Measurements from ENCODE around the gene GPR142.

Gene GPR142

DNA sequence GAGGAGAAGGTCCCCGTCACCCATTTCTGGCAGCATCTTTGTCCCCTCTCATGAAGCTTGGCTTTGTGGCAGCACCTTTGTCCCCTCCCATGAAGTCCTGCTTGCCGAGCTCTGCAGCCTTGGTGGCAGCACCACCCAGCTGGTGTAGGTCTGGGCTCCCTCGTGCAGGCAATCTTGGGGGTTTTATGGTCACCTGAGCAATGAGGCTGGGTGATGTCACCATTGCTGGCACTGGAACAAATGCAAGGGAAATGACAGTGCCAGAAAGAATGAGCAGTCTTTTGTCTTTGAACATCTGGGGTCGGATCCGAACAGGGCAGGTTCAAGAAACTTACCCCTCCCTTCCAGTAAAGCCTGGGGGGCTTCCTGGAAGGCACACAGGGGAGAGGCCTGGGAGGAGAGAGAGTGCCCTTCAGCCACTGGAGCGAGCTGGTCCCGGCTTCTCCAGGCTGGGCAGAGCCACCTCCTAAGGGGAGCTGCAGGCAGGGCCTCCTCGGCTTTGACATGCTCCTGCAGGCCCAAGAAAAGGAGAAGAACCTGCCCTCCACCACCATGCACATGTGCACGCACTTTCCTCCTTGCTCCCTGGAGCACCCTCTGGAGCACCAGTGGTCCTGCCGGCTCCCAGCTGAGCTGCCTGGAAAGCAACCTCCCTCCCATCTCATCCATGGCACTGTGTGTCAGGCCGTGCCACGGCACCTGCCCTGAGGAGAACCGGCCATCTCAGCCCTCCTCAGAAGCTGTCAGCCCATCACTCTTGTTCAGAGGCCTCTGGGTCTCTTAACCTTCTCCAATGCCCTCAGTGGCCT, 21.7 kb upstream of the GPR142 start:
- no peak overlapping the region for H3K27ac ChIP-seq (ENCODE audit: low read depth, low read length)
- no peak overlapping the region for H3K4me3 ChIP-seq (ENCODE audit: low read depth, low read length)
- 0 out of 2 replicates have a peak, but pooled peaks cover 5% of the 10 kb centered on the region for H3K4me1 ChIP-seq (ENCODE audit: control insufficient read depth, insufficient read depth, low read length)
- H3K27me3 ChIP-seq (ENCODE audit: control insufficient read depth, insufficient read depth, low read length) = peaks cover 5% of the 10 kb centered on the region
- H3K36me3 ChIP-seq (ENCODE audit: control insufficient read depth, insufficient read depth, low read length) = no peaks in the 10 kb centered on the region
- H3K9ac ChIP-seq (ENCODE audit: low read depth, low read length) = no peak overlapping the region
- H3K9me3 ChIP-seq (ENCODE audit: control insufficient read depth, insufficient read depth, low read length) = no peaks in the 10 kb centered on the region

DNA sequence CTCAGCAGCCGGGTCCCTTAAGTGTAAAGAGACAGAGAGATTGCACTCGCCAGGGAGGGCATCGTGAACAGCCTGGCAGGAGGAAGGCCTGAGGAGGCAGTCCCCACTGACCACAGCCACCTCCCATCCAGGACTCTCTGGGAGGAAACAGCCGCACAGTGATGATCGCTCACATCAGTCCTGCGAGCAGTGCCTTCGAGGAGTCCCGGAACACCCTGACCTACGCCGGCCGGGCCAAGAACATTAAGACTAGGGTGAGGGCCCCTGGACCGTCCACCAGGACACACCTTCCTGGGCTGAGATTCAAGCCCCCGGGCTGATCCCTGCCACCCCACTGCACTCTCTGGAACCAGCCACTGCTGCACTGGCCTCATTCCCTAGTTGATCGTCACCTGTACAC, 19.7 kb upstream of the GPR142 start:
- H3K4me1 ChIP-seq (ENCODE audit: control insufficient read depth, insufficient read depth, low read length) = no peaks in the 10 kb centered on the region
- H3K36me3 ChIP-seq (ENCODE audit: control insufficient read depth, insufficient read depth, low read length) = no peaks in the 10 kb centered on the region
- H3K4me3 ChIP-seq (ENCODE audit: low read depth, low read length) = no peak overlapping the region
- peaks cover 25% of the 10 kb centered on the region for H3K27me3 ChIP-seq (ENCODE audit: control insufficient read depth, insufficient read depth, low read length)
- no peak overlapping the region for H3K27ac ChIP-seq (ENCODE audit: low read depth, low read length)
- no peaks in the 10 kb centered on the region for H3K9me3 ChIP-seq (ENCODE audit: control insufficient read depth, insufficient read depth, low read length)
- no peak overlapping the region for H3K9ac ChIP-seq (ENCODE audit: low read depth, low read length)

DNA sequence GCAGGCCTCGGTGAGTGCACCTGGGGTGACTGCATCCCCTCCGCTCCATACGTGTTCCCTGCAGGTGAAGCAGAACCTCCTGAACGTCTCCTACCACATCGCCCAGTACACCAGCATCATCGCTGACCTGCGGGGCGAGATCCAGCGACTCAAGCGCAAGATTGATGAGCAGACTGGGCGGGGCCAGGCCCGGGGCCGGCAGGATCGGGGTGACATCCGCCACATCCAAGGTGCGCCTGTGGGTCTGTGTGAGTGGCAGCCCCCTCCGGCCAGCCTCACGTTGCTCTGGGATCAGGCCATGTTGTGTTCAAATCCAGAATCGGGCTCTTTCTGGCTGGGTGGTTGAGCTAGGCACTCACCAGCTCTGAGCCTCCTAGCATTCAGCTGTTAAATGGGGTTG, 18.2 kb upstream of the GPR142 start:
- Histone ChIP-seq H3K9ac (ENCODE audit: low read depth, low read length) (no peak overlapping the region), H3K27ac (ENCODE audit: low read depth, low read length) (no peak overlapping the region), H3K27me3 (ENCODE audit: control insufficient read depth, insufficient read depth, low read length) (peaks cover 39% of the 10 kb centered on the region), H3K36me3 (ENCODE audit: control insufficient read depth, insufficient read depth, low read length) (no peaks in the 10 kb centered on the region), H3K4me3 (ENCODE audit: low read depth, low read length) (no peak overlapping the region), H3K9me3 (ENCODE audit: control insufficient read depth, insufficient read depth, low read length) (no peaks in the 10 kb centered on the region), H3K4me1 (ENCODE audit: control insufficient read depth, insufficient read depth, low read length) (no peaks in the 10 kb centered on the region)

DNA sequence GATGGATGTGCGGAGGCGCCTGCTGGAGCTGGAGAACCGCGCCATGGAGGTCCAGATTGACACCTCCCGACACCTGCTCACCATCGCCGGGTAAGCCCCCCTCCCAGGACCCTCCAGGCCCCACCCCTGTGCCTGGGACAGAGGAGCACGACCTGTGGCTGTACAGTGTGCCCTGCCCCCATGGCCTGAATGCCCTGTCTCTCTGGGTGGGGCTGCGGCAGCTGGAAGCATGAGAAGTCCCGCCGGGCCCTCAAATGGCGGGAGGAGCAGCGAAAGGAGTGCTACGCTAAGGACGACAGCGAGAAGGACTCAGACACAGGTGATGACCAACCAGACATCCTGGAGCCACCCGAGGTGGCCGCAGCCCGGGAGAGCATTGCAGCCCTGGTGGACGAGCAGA, 16.8 kb upstream of the GPR142 start:
- Histone ChIP-seq H3K9ac (ENCODE audit: low read depth, low read length) (no peak overlapping the region), H3K4me1 (ENCODE audit: control insufficient read depth, insufficient read depth, low read length) (no peaks in the 10 kb centered on the region), H3K4me3 (ENCODE audit: low read depth, low read length) (no peak overlapping the region), H3K27ac (ENCODE audit: low read depth, low read length) (no peak overlapping the region), H3K36me3 (ENCODE audit: control insufficient read depth, insufficient read depth, low read length) (no peaks in the 10 kb centered on the region), H3K27me3 (ENCODE audit: control insufficient read depth, insufficient read depth, low read length) (peaks cover 53% of the 10 kb centered on the region), H3K9me3 (ENCODE audit: control insufficient read depth, insufficient read depth, low read length) (no peaks in the 10 kb centered on the region)

DNA sequence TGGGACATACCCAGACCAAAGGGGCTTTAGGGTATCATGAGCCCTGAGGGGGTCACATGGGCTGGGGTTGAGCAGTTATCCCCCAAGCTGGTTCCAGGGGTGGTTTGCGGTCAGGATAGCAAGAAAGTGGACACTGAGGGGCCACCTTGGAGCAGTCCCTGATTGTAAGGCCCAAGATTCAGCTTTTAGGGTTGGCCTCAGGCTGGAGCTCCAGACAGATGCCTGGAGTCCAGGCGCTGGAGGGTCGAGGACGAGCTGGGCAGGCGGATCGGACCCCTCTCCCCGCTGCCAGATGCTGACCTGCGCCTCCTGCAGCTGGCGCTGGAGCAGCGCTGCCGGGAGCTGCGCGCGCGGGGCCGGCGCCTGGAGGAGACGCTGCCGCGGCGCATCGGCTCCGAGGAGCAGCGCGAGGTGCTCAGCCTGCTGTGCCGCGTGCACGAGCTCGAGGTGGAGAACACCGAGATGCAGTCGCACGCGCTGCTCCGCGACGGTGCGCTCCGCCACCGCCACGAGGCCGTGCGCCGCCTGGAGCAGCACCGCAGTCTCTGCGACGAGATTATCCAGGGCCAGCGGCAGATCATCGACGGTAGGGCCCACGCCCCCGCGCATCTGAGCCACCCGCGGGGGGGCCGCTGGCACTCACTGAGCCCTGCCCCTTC, 15.6 kb upstream of the GPR142 start:
- H3K9ac ChIP-seq (ENCODE audit: low read depth, low read length) = no peak overlapping the region
- no peaks in the 10 kb centered on the region for H3K36me3 ChIP-seq (ENCODE audit: control insufficient read depth, insufficient read depth, low read length)
- H3K27ac ChIP-seq (ENCODE audit: low read depth, low read length) = no peak overlapping the region
- H3K9me3 ChIP-seq (ENCODE audit: control insufficient read depth, insufficient read depth, low read length) = no peaks in the 10 kb centered on the region
- H3K27me3 ChIP-seq (ENCODE audit: control insufficient read depth, insufficient read depth, low read length) = peaks cover 65% of the 10 kb centered on the region
- no peaks in the 10 kb centered on the region; the same call in 1 of the 2 replicates for H3K4me1 ChIP-seq (ENCODE audit: control insufficient read depth, insufficient read depth, low read length)
- H3K4me3 ChIP-seq (ENCODE audit: low read depth, low read length) = peak overlapping the region; percentile 43; the same call in 1 of the 2 replicates

DNA sequence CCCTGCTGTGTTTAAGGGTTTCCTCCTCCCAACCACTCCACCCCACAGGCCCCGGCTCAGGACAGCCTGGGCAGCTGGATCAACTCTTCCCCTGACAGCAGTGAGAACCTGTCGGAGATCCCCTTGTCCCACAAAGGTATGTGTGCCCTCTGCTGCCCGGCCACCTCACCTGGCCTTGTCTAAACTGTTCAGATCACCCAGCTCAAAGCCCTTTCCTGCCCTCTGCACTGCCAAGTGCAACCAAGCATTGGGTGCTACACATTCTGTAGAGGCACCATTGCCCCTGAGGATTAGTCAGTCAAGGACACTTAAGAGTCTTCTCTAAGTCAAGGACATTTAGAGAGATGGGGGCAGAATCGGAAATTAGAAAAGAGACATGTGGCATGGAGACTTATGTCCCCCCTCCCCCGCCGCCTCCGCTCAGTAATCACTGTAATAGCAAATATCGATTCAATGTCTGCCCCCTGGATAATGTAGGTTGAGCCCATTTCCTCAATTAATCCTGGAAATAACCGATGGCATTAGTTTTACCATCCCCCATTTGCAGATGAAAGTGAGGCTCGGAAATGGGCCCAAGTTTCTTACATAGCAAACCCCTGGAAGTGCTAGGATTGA, 13.8 kb upstream of the GPR142 start:
- Histone ChIP-seq H3K27me3 (ENCODE audit: control insufficient read depth, insufficient read depth, low read length) (peaks cover 84% of the 10 kb centered on the region), H3K36me3 (ENCODE audit: control insufficient read depth, insufficient read depth, low read length) (no peaks in the 10 kb centered on the region), H3K9me3 (ENCODE audit: control insufficient read depth, insufficient read depth, low read length) (no peaks in the 10 kb centered on the region), H3K9ac (ENCODE audit: low read depth, low read length) (no peak overlapping the region), H3K4me1 (ENCODE audit: control insufficient read depth, insufficient read depth, low read length) (no peaks in the 10 kb centered on the region; the same call in 1 of the 2 replicates), H3K27ac (ENCODE audit: low read depth, low read length) (no peak overlapping the region), H3K4me3 (ENCODE audit: low read depth, low read length) (no peak overlapping the region)

DNA sequence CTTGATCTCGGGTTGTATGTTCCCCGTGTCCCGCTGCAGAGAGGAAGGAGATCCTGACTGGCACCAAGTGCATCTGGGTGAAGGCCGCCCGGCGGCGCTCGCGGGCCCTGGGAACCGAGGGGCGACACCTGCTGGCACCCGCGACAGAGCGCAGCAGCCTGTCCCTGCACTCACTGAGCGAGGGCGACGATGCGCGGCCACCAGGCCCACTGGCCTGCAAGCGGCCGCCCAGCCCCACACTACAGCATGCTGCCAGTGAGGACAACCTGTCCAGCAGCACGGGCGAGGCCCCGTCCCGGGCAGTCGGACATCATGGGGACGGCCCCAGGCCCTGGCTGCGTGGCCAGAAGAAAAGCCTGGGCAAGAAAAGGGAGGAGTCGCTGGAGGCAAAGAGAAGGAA, 13.2 kb upstream of the GPR142 start:
- Histone ChIP-seq H3K27me3 (ENCODE audit: control insufficient read depth, insufficient read depth, low read length) (peaks cover 84% of the 10 kb centered on the region), H3K4me3 (ENCODE audit: low read depth, low read length) (no peak overlapping the region), H3K9me3 (ENCODE audit: control insufficient read depth, insufficient read depth, low read length) (no peaks in the 10 kb centered on the region), H3K9ac (ENCODE audit: low read depth, low read length) (no peak overlapping the region), H3K4me1 (ENCODE audit: control insufficient read depth, insufficient read depth, low read length) (no peaks in the 10 kb centered on the region; the same call in 1 of the 2 replicates), H3K27ac (ENCODE audit: low read depth, low read length) (no peak overlapping the region), H3K36me3 (ENCODE audit: control insufficient read depth, insufficient read depth, low read length) (no peaks in the 10 kb centered on the region)

DNA sequence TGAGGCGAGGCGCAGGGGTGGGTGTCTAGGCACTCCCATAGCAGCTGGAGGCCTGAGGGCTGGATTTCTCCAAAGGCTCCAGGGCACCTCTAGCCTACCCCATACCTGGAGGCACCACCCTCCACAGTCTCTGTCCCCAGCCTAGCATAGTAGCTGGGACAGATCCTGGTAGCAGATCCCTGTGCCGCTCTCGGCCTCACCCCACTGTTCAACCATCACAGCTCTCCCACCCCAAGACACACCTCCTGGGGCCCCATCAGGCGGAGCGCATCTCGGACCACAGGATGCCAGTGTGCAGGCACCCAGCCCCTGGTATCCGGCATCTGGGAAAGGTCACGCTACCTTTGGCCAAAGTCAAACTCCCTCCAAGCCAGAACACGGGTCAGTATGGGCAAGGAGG, 12.7 kb upstream of the GPR142 start:
- Histone ChIP-seq H3K9me3 (ENCODE audit: control insufficient read depth, insufficient read depth, low read length) (no peaks in the 10 kb centered on the region), H3K4me3 (ENCODE audit: low read depth, low read length) (no peak overlapping the region), H3K4me1 (ENCODE audit: control insufficient read depth, insufficient read depth, low read length) (no peaks in the 10 kb centered on the region; the same call in 1 of the 2 replicates), H3K27me3 (ENCODE audit: control insufficient read depth, insufficient read depth, low read length) (peaks cover 84% of the 10 kb centered on the region), H3K36me3 (ENCODE audit: control insufficient read depth, insufficient read depth, low read length) (no peaks in the 10 kb centered on the region), H3K9ac (ENCODE audit: low read depth, low read length) (no peak overlapping the region), H3K27ac (ENCODE audit: low read depth, low read length) (no peak overlapping the region)

DNA sequence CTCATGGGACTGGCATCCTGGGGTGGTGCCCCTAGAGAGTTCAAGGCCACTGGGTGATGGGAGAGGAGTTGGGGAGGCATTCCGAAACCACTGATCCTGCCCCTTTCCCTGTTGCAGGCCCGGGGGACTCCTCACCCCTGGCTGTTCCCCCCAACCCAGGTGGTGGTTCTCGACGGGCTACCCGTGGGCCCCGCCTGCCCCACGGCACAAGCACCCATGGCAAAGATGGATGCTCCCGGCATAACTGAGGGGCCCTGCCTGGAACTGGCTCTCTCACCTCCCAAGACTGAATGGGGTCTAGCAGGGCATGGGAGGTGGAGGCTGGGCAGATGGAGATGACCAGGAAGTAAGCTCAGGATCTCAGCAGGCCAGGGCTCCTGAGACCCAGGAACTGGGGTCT, 12.2 kb upstream of the GPR142 start:
- Histone ChIP-seq H3K9me3 (ENCODE audit: control insufficient read depth, insufficient read depth, low read length) (no peaks in the 10 kb centered on the region), H3K27me3 (ENCODE audit: control insufficient read depth, insufficient read depth, low read length) (peaks cover 84% of the 10 kb centered on the region)

DNA sequence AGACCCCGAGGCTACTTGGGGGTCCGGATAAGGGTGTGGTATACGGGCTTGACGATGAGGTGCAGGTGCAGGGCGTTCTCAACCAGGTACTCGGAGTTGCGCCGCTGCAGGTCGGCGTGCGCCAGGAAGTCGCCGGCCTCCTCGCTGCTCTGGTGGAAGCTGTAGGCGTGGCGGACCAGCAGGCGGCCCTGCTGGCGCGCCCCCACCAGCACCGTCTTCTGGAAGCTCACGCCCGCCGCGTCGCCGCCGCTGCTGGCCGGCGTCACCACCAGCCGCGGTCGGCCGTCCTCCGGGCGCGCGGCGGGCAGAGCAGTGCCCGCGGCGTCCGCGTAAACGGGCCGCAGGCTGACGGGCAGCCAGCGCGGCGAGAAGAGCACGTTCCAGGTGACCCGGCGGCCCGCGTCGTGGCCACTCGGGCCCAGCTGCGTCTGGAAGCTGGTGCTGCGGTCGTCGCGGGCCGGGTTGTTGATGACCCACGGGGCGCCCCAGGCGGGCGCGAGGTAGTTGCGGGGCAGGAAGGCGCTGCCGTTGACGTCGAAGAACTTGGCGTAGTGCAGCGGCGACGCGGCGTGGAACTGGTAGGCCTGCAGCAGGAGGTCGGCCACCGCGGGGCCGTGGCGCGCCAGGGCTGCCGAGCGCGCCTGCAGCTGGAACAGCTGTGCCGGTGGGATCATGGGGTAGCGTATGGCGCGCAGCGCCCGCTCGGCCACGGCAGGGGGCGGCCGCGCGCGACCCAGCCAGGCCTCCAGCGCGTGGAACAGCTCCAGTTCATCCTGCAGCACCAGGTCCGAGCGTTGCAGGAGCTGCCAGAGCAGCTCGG, 10.4 kb upstream of the GPR142 start:
- Histone ChIP-seq H3K27ac (ENCODE audit: low read depth, low read length) (no peak overlapping the region), H3K27me3 (ENCODE audit: control insufficient read depth, insufficient read depth, low read length) (peaks cover 67% of the 10 kb centered on the region), H3K36me3 (ENCODE audit: control insufficient read depth, insufficient read depth, low read length) (no peaks in the 10 kb centered on the region), H3K9ac (ENCODE audit: low read depth, low read length) (no peak overlapping the region), H3K9me3 (ENCODE audit: control insufficient read depth, insufficient read depth, low read length) (no peaks in the 10 kb centered on the region), H3K4me1 (ENCODE audit: control insufficient read depth, insufficient read depth, low read length) (peaks cover 3% of the 10 kb centered on the region), H3K4me3 (ENCODE audit: low read depth, low read length) (peak overlapping the region; percentile 55)

More for the DNA sequence above, 12.2 kb upstream of the GPR142 start:
- no peaks in the 10 kb centered on the region; the same call in 1 of the 2 replicates for H3K4me1 ChIP-seq (ENCODE audit: control insufficient read depth, insufficient read depth, low read length)
- H3K36me3 ChIP-seq (ENCODE audit: control insufficient read depth, insufficient read depth, low read length) = no peaks in the 10 kb centered on the region
- H3K4me3 ChIP-seq (ENCODE audit: low read depth, low read length) = no peak overlapping the region
- H3K27ac ChIP-seq (ENCODE audit: low read depth, low read length) = no peak overlapping the region
- H3K9ac ChIP-seq (ENCODE audit: low read depth, low read length) = no peak overlapping the region

Data from HUES48 (cell line).